Prostate gland (tissue), 2 donors: Measurements from ENCODE around the gene MMAA. TPM values are rescaled to one million over a fixed set of nuclear protein-coding genes. Genes with fewer than 3 reads are reported as not detected.

Experiments used
- DNase-seq: peaks from one replicate; pipeline ENCODE4 v3.0.0-alpha.2; 2019; ENCODE audit warnings: low spot score
- H3K27ac ChIP-seq, 2 donors: fragments of 200-600 bp; sonication (generic); 2 replicates each; pipeline ENCODE4 v1.5.1; 2017 to 2019
- H3K27me3 ChIP-seq: fragments of 200-600 bp; sonication (generic); replicated peaks from 2 replicates; pipeline ENCODE4 v1.5.1; 2019; ENCODE audit not compliant: insufficient read depth
- H3K36me3 ChIP-seq, 2 donors: fragments of 200-600 bp; sonication (generic); 1 replicate in 1 of 2; 2 replicates in 1 of 2; pipeline versions ENCODE4 v1.5.1 to v1.8.1; 2017 to 2019
- H3K4me1 ChIP-seq: fragments of 200-600 bp; sonication (generic); replicated peaks from 2 replicates; pipeline ENCODE4 v1.5.1; 2019
- H3K4me3 ChIP-seq, 2 donors: fragments of 200-600 bp; sonication (generic); 2 replicates each; pipeline ENCODE4 v1.5.1; 2017 to 2019
- H3K9me3 ChIP-seq: fragments of 200-600 bp; sonication (generic); 2 replicates; pipeline ENCODE4 v1.5.1; 2017
- CTCF ChIP-seq, 4 experiments: fragments of 200-600 bp in 2 of 4; fragments of 450-650 bp in 2 of 4; sonication (generic) in 2 of 4; IDR thresholded peaks; 1 replicate in 3 of 4; 2 replicates in 1 of 4; pipeline ENCODE4 v1.5.1; 2016 to 2019; ENCODE audit warnings: antibody characterized with exemption in 4 of 4, mild to moderate bottlenecking in 2 of 4, moderate library complexity in 2 of 4
- POLR2A ChIP-seq: fragments of 450-650 bp; IDR thresholded peaks from one replicate; pipeline ENCODE4 v1.6.1; 2016; ENCODE audit warnings: antibody characterized with exemption, mild to moderate bottlenecking
- POLR2AphosphoS5 ChIP-seq: sonication (generic); formaldehyde crosslinking; IDR thresholded peaks from one replicate; pipeline ENCODE4 v1.6.1; 2017; ENCODE audit warnings: antibody characterized with exemption
- WGBS: methylation state at CpG from one replicate; pipeline ENCODE4 v1.1.5; 2018; 5-methylcytosine and 5-hydroxymethylcytosine counted together
- intact Hi-C: fragments of 100-400 bp; cut with DNase I; formaldehyde crosslinking; loops from one replicate; pipeline ENCODE4 v1.14.2; 2022
- total RNA-seq, 2 donors: library from RNA; depleted of rRNA; stranded (reverse); fragments of >200 nt; gene quantifications; one replicate each; pipeline ENCODE4 v1.1.0, GENCODE V29; 2016

MMAA gene
- total RNA-seq, 2 donors from 2014 or later = 3.6 TPM

- H3K27ac ChIP-seq = no peak overlapping the region
- no peaks in the 10 kb centered on the region for H3K9me3 ChIP-seq
- no peak overlapping the region for H3K4me3 ChIP-seq
- DNase-seq = no peak
- H3K27me3 ChIP-seq = no peaks in the 10 kb centered on the region
- TF ChIP-seq POLR2A = no peak
- no peak for TF ChIP-seq POLR2AphosphoS5
- no peak for TF ChIP-seq CTCF (IDR thresholded peaks at IDR 0.05)
- H3K4me1 ChIP-seq = no peaks in the 10 kb centered on the region
- WGBS = 100% methylated on average over 2 of the region's 2 CpGs
- no peaks in the 10 kb centered on the region for H3K36me3 ChIP-seq
- intact Hi-C loops = no loop called here
Observed at GRCh38 chr4:145698507-145698906, 79.3 kb downstream of the MMAA start.

- WGBS = 34% methylated on average over 4 of the region's 4 CpGs
- peak overlapping the region; percentile 27 to 36 for H3K27ac ChIP-seq
- DNase-seq = peak; percentile 76
- no peaks in the 10 kb centered on the region for H3K36me3 ChIP-seq
- TF ChIP-seq POLR2A (no peak), POLR2AphosphoS5 (peak; percentile 86), CTCF (IDR thresholded peaks at IDR 0.05) (peak in 1 of 4 experiments; percentile 11)
- H3K27me3 ChIP-seq = no peaks in the 10 kb centered on the region
- no peak overlapping the region for H3K4me3 ChIP-seq
- intact Hi-C loops = no loop called here
- no peaks in the 10 kb centered on the region for H3K9me3 ChIP-seq
- no peaks in the 10 kb centered on the region for H3K4me1 ChIP-seq
Observed at GRCh38 chr4:145703850-145704497, 84.8 kb downstream of the MMAA start.

- peak; percentile 73 for DNase-seq
- Histone ChIP-seq H3K4me1 (peaks cover 2% of the 10 kb centered on the region), H3K9me3 (no peaks in the 10 kb centered on the region), H3K27ac (peak overlapping the region in 1 of 2 donors; percentile 21), H3K36me3 (no peaks in the 10 kb centered on the region), H3K27me3 (no peaks in the 10 kb centered on the region), H3K4me3 (no peak overlapping the region)
- intact Hi-C loops = no loop called here
- WGBS = 39% methylated on average over 1 of the region's 1 CpG
- peak; percentile 74 for TF ChIP-seq POLR2AphosphoS5
- no peak for TF ChIP-seq CTCF (IDR thresholded peaks at IDR 0.05)
Observed at GRCh38 chr4:145709336-145709735, 90.2 kb downstream of the MMAA start.

Other genes starting within 250 kb of the MMAA start
- gene SMAD1, start 137.5 kb upstream of the MMAA start, total RNA-seq = 10 to 100 TPM; 21.5 to 34.3 TPM
- not detected for gene C4orf51, start 60.8 kb downstream of the MMAA start, total RNA-seq